Mesothelial cell of epicardium (in vitro differentiated cells): ENCODE measurements around the gene ANKRD27. TPM values are rescaled to one million over a fixed set of nuclear protein-coding genes. Genes with fewer than 3 reads are reported as not detected.

Experiments
- DNase-seq, 2 experiments: peaks; one replicate each; pipeline ENCODE4 v3.0.0; 2021; ENCODE audit warnings: low spot score in 2 of 2; ENCODE audit not compliant: unreplicated experiment in 2 of 2
- H3K27ac Mint-ChIP-seq: 2 replicates; pipeline ENCODE4 v1.8.0; 2021; ENCODE audit warnings: mixed read lengths
- H3K27me3 Mint-ChIP-seq: 2 replicates; pipeline ENCODE4 v1.8.0; 2021; ENCODE audit warnings: low read depth, mixed read lengths
- H3K36me3 Mint-ChIP-seq: 2 replicates; pipeline ENCODE4 v1.8.0; 2021; ENCODE audit warnings: mixed read lengths
- H3K4me1 Mint-ChIP-seq: 2 replicates; pipeline ENCODE4 v1.8.0; 2021; ENCODE audit warnings: mixed read lengths
- H3K4me3 Mint-ChIP-seq: 2 replicates; pipeline ENCODE4 v1.8.0; 2021; ENCODE audit warnings: mild to moderate bottlenecking, moderate library complexity, mixed read lengths
- H3K9me3 Mint-ChIP-seq: 2 replicates; pipeline ENCODE4 v1.8.0; 2021; ENCODE audit warnings: mixed read lengths
- total RNA-seq: library from RNA; stranded (reverse); gene quantifications from 3 replicates; pipeline ENCODE4 v1.2.1, GENCODE V29; 2021
- TF ChIP-seq, protein P1 (sequence below): fragments of 200-600 bp; sonication (generic); IDR thresholded peaks from one replicate; pipeline ENCODE4 v1.5.0; 2021; ENCODE audit warnings: antibody characterized with exemption; ENCODE audit not compliant: unreplicated experiment

Gene ANKRD27
- total RNA-seq, 1 donor from 2014 or later: 31.8 TPM

DNA sequence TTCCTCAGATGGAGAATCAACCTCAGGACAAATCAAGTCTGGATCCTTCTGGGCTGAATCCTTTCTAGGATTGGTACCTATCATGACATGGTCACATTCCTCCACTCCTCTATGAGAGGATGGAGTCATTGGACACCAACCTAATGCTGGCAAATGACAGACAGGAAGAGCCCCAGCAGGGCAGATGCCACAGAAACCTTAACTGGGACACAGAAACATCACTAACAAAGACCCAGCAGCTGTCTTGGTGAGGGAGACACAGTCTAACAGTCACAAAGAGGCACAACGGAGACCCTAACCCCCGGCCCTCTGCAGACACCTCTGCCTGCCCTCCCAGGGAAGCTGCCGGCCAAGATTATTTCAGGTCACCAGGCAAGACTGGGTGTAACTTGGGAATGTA lies 2.1 kb downstream of the ANKRD27 start:
- no peak overlapping the region for H3K27ac Mint-ChIP-seq
- TF ChIP-seq, protein P1, sequence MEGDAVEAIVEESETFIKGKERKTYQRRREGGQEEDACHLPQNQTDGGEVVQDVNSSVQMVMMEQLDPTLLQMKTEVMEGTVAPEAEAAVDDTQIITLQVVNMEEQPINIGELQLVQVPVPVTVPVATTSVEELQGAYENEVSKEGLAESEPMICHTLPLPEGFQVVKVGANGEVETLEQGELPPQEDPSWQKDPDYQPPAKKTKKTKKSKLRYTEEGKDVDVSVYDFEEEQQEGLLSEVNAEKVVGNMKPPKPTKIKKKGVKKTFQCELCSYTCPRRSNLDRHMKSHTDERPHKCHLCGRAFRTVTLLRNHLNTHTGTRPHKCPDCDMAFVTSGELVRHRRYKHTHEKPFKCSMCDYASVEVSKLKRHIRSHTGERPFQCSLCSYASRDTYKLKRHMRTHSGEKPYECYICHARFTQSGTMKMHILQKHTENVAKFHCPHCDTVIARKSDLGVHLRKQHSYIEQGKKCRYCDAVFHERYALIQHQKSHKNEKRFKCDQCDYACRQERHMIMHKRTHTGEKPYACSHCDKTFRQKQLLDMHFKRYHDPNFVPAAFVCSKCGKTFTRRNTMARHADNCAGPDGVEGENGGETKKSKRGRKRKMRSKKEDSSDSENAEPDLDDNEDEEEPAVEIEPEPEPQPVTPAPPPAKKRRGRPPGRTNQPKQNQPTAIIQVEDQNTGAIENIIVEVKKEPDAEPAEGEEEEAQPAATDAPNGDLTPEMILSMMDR: no peak
- peaks cover 24% of the 10 kb centered on the region for H3K27me3 Mint-ChIP-seq
- no peaks in the 10 kb centered on the region for H3K9me3 Mint-ChIP-seq
- H3K4me3 Mint-ChIP-seq: peak overlapping the region; percentile 90
- peaks cover 21% of the 10 kb centered on the region for H3K4me1 Mint-ChIP-seq
- H3K36me3 Mint-ChIP-seq: no peaks in the 10 kb centered on the region
- no peak for DNase-seq

DNA sequence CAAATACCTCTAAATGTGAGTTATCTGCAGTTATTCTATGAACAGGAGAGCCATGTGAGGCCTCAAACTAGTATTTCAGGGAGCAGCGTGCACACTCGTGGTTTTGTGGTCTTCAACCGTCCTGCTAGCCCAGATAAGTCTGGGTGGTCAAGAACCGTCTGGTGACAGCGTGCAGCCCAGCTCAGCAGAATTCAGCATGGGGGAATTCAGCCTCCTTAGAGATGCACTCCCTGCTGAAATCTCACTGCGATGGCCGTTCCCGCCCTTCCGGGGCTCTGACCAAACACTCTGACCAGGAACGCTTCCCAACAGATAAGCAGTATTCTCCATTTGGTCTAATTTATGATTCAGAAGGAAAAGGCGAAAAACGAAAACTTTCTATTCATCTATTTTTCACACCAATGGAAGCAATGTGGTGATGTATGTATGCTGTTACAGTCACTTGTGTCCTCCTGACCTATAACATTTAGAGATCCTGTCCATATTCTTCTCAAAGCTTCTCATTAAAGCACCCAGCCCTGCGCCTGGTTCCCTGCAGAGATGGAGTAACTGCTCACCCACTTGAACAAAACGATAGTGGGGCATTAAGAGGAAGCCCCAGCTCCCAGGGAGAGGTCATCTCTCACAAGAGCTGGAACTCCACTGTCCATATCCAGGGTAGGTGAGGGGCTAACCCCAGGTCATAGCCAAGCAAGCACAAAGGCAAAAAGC lies 2.9 kb downstream of the ANKRD27 start:
- DNase-seq: no peak
- Mint-ChIP-seq H3K27me3 (peaks cover 16% of the 10 kb centered on the region), H3K4me3 (no peak overlapping the region), H3K9me3 (no peaks in the 10 kb centered on the region), H3K4me1 (peaks cover 13% of the 10 kb centered on the region), H3K27ac (no peak overlapping the region), H3K36me3 (no peaks in the 10 kb centered on the region)
- TF ChIP-seq, protein P1: no peak

DNA sequence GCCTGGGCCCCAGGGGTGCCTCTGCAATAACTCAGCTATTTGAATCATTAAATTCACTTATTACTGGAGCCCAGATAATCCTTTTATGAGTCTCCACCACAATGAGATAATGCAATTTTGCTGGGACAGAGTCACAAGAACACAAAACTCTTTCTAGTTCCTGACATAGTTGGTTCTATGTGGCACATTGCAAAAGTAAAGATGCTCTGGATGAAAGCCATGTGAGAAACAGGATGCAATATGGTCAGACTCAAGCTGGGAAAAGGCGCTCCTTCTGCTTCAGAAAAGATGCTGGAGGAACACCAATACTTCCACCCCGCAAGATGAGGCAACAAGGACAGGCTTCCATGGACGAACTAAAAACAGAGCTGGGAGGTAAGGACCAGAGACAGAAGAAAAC lies 5.7 kb downstream of the ANKRD27 start:
- Mint-ChIP-seq H3K27ac (no peak overlapping the region), H3K4me3 (no peak overlapping the region), H3K27me3 (no peaks in the 10 kb centered on the region), H3K9me3 (no peaks in the 10 kb centered on the region), H3K4me1 (peaks cover 11% of the 10 kb centered on the region), H3K36me3 (peaks cover 4% of the 10 kb centered on the region)
- TF ChIP-seq, protein P1: no peak
- DNase-seq: no peak

DNA sequence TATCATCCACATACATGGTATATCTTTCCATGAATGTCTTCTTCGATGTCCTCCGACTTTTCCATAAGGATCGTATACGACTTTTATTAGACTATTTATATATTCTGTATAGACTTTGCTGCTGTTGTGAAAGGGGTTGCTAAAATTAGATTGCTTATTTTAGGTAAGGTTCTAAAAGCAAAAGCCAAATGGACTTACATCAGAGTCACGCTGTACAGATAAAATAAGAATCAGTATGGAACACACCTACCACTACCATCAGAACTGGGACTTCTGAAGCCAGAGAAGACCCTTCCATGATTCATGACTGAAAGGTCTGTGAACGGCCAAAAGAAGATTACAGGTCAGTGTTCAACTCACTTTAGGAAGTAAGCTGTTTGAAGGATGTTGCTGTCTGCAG lies 8.9 kb downstream of the ANKRD27 start:
- no peak overlapping the region for H3K4me3 Mint-ChIP-seq
- no peaks in the 10 kb centered on the region for H3K27me3 Mint-ChIP-seq
- TF ChIP-seq, protein P1: no peak
- DNase-seq: no peak
- peaks cover 4% of the 10 kb centered on the region for H3K36me3 Mint-ChIP-seq
- H3K9me3 Mint-ChIP-seq: no peaks in the 10 kb centered on the region
- H3K27ac Mint-ChIP-seq: no peak overlapping the region
- H3K4me1 Mint-ChIP-seq: peaks cover 2% of the 10 kb centered on the region

DNA sequence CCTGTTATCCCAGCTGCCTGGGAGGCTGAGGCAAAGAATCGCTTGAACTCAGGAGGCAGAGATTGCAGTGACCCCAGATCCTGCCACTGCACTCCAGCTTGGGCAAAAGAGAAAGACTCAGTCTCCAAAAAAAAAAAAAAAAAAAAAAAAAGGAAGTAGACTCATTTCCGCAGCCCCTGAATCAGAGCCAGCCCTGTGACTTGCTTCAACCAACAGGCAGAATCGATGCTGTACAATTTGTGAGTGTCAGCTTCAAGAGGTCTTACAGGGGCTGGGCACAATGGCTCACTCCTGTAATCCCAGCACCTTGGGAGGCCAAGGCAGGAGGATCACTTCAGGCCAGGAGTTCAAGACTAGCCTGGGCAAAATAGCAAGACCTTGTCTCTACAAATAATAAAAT lies 12.8 kb downstream of the ANKRD27 start:
- Mint-ChIP-seq H3K9me3 (no peaks in the 10 kb centered on the region), H3K27ac (no peak overlapping the region), H3K27me3 (no peaks in the 10 kb centered on the region), H3K4me3 (no peak overlapping the region), H3K4me1 (no peaks in the 10 kb centered on the region), H3K36me3 (peaks cover 4% of the 10 kb centered on the region)
- TF ChIP-seq, protein P1: no peak
- DNase-seq: no peak
